Ascending aorta (tissue), 2 donors: Measurements from ENCODE around the gene SPTLC2. TPM values are rescaled to one million over a fixed set of nuclear protein-coding genes. Genes with fewer than 3 reads are reported as not detected.

Source experiments
- DNase-seq, 2 donors: peaks; one replicate each; pipeline ENCODE4 v3.0.0-alpha.2; 2019; ENCODE audit warnings: low spot score in 2 of 2
- H3K27ac ChIP-seq, 2 donors: fragments of 200-600 bp; sonication (generic); one replicate each; pipeline ENCODE4 v1.5.1; 2016 to 2017; ENCODE audit warnings: mild to moderate bottlenecking in 1 of 2
- H3K27me3 ChIP-seq: fragments of 200-600 bp; sonication (generic); one replicate; pipeline ENCODE4 v1.5.1; 2017
- H3K36me3 ChIP-seq, 2 donors: fragments of 200-600 bp; sonication (generic); one replicate each; pipeline ENCODE4 v1.5.1; 2016
- H3K4me1 ChIP-seq, 2 donors: fragments of 200-600 bp; sonication (generic); one replicate each; pipeline ENCODE4 v1.5.1; 2016 to 2017; ENCODE audit warnings: mild to moderate bottlenecking in 1 of 2
- H3K4me3 ChIP-seq, 2 donors: fragments of 200-600 bp; sonication (generic); one replicate each; pipeline ENCODE4 v1.5.1; 2016 to 2017; ENCODE audit warnings: mild to moderate bottlenecking in 1 of 2
- H3K9me3 ChIP-seq, 2 donors: fragments of 200-600 bp; sonication (generic); one replicate each; pipeline ENCODE4 v1.5.1; 2016
- intact Hi-C: fragments of 100-400 bp; cut with DNase I; formaldehyde crosslinking; loops from one replicate; pipeline ENCODE4 v1.15.1; 2023
- total RNA-seq: library from RNA; depleted of rRNA; stranded (reverse); fragments of >200 nt; gene quantifications from one replicate; pipeline ENCODE4 v1.1.0, GENCODE V29; 2016
- TF ChIP-seq, protein P1 (sequence below), 3 experiments: fragments of 200-600 bp in 2 of 3; fragments of 450-650 bp in 1 of 3; sonication (generic) in 2 of 3; IDR thresholded peaks; one replicate each; pipeline ENCODE4 v1.5.1; 2016 to 2019; ENCODE audit warnings: antibody characterized with exemption in 3 of 3, mild to moderate bottlenecking in 1 of 3, moderate library complexity in 1 of 3

The SPTLC2 gene
- total RNA-seq, 1 donor from 2014 or later = 25.7 TPM

DNA sequence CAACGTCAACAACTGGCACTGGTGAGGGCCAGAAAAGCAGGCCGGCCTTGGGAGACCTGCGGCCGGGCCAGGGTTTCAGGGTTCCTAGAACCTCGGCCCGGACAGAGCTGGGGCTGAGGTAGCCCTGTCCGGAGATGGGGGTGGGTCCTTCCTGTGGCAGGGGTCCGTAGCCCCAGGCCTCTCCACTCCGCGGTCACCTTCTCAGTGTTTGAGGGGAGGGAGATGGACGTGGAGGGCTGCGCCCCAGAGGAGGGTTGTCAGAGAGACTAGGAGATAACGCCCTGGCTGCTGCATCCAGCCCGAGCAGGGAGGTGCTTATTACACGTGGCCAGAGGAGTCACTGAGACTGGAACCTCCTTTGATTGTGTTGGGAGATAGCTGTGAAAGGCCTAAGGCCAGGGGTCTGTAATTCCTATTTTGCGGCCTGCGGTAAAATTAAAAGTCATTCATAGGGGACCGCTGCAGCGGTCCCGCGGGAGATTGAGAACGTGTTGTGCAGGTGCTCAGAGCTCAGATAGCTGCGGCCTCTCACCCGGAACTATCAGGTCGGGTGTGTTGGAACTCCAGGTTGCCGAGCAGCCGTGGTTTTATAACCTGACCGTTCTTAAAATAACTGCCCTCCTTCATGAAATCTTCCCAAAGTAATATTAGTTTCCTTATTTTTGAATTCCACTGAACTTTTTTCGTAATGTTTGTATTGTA is 158.0 kb downstream of the SPTLC2 start:
- intact Hi-C loops = loop anchor here (1.0 to 5.0 kb wide), 4 partner anchors 94 to 646 kb away; partner anchors contain the start of genes ANGEL1 and CIPC
- H3K9me3 ChIP-seq = no peaks in the 10 kb centered on the region
- peak overlapping the region; percentile 71 to 92 for H3K4me3 ChIP-seq
- H3K27ac ChIP-seq = peak overlapping the region; percentile 86 to 90
- TF ChIP-seq, protein P1, sequence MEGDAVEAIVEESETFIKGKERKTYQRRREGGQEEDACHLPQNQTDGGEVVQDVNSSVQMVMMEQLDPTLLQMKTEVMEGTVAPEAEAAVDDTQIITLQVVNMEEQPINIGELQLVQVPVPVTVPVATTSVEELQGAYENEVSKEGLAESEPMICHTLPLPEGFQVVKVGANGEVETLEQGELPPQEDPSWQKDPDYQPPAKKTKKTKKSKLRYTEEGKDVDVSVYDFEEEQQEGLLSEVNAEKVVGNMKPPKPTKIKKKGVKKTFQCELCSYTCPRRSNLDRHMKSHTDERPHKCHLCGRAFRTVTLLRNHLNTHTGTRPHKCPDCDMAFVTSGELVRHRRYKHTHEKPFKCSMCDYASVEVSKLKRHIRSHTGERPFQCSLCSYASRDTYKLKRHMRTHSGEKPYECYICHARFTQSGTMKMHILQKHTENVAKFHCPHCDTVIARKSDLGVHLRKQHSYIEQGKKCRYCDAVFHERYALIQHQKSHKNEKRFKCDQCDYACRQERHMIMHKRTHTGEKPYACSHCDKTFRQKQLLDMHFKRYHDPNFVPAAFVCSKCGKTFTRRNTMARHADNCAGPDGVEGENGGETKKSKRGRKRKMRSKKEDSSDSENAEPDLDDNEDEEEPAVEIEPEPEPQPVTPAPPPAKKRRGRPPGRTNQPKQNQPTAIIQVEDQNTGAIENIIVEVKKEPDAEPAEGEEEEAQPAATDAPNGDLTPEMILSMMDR (IDR thresholded peaks at IDR 0.05) = no peak
- peaks cover 34 to 41% of the 10 kb centered on the region in 2 donors for H3K36me3 ChIP-seq
- H3K4me1 ChIP-seq = peaks cover 5 to 23% of the 10 kb centered on the region in 2 donors
- no peak for DNase-seq
- H3K27me3 ChIP-seq = no peaks in the 10 kb centered on the region

DNA sequence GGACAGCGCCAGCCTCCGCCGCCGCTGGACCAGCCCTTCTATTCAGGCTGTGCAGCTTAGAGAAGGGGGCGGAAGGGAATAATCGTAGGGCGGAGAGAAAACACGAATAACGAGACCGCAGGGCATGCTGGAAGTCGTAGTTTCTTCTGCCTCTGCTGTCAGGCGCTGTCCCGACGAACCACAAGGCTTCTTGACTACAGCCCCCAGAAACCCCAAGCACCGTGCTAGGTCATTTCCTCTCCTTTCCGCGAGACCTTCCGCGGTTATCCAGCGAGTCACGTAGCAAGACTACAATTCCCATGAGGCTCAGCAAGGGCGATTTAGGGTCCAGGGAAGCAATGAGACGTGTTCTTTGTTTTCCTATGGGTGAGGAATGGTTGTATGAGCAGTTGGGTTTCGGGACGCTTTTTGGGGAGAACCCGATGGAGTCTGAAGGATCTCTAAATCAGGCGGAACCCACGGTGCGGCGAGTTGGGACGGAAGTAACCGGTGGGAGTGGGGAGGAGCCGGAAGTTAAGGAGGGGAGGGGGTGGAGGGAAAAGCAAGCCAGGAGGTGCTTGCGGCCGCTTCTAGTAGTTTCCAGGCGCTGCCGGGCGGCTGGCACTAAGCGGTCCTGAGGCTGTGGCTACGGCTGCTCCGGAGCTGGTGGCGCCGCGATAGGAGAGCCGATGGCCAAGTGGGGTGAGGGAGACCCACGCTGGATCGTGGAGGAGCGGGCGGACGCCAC is 158.8 kb downstream of the SPTLC2 start, which contains the start of the genes AHSA1 and VIPAS39:
Gene AHSA1, plus strand, starts transcription at position 572 of the 727 bp plus-strand sequence. Its CDS starts 97 bp downstream, at position 669.
Gene VIPAS39, minus strand, starts transcription at position 80 of the 727 bp plus-strand sequence. CDS start 3,499 bp downstream, outside the sequence.
- H3K27me3 ChIP-seq = no peaks in the 10 kb centered on the region
- intact Hi-C loops = loop anchor here (1.0 to 5.0 kb wide), 8 partner anchors 80 to 645 kb away; partner anchors contain the start of genes ADCK1, ANGEL1, CIPC and GSTZ1
- DNase-seq = peak; percentile 94 to 98
- no peaks in the 10 kb centered on the region for H3K9me3 ChIP-seq
- peak within 1 kb of the TSS; percentile 71 to 92 for H3K4me3 ChIP-seq
- peaks cover 5 to 23% of the 10 kb centered on the region in 2 donors for H3K4me1 ChIP-seq
- peaks cover 27 to 40% of the 10 kb centered on the region in 2 donors for H3K36me3 ChIP-seq
- H3K27ac ChIP-seq = peak within 1 kb of the TSS; percentile 86 to 90
- TF ChIP-seq, protein P1 (IDR thresholded peaks at IDR 0.05) = no peak

DNA sequence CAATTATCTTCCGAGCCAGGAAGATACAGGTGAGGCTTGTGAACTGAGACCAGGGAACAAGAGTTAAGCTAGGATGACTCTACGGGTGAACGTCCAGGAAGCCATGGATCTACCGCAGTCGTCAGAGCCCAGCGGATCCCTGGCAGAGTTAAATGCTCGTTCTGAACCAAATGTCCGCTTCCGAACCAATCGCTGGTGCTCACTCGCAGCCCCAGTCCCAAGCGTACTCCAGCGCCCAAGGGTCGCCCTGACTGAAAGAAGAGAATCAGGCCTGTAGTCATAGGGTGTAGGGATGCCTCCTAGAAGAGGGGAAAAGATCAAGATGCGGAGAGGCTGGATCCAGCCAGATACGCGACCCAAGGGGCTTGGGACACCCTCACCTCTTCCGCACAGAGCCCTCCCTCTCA is 159.3 kb downstream of the SPTLC2 start:
- intact Hi-C loops = loop anchor here (1.0 to 5.0 kb wide), 7 partner anchors 80 to 645 kb away; partner anchors contain the start of genes ADCK1, ANGEL1, CIPC and GSTZ1
- H3K27me3 ChIP-seq = no peaks in the 10 kb centered on the region
- peaks cover 21 to 39% of the 10 kb centered on the region in 2 donors for H3K36me3 ChIP-seq
- H3K4me3 ChIP-seq = peak overlapping the region; percentile 71 to 92
- H3K27ac ChIP-seq = peak overlapping the region; percentile 75 to 86
- peaks cover 5 to 23% of the 10 kb centered on the region in 2 donors for H3K4me1 ChIP-seq
- DNase-seq = no peak
- no peaks in the 10 kb centered on the region for H3K9me3 ChIP-seq
- TF ChIP-seq, protein P1 (IDR thresholded peaks at IDR 0.05) = no peak

Other genes with a start within 250 kb of the SPTLC2 start
- gene TMED8, start 239.5 kb downstream of the SPTLC2 start, total RNA-seq = 3.7 TPM
- gene SAMD15, start 239.3 kb downstream of the SPTLC2 start, total RNA-seq = not detected
- not detected for gene NOXRED1, start 193.1 kb downstream of the SPTLC2 start, total RNA-seq
- 2.8 TPM for gene VIPAS39, start 159.0 kb downstream of the SPTLC2 start, total RNA-seq
- gene AHSA1, start 158.5 kb downstream of the SPTLC2 start, total RNA-seq = 123 TPM
- not detected for gene ISM2, start 117.8 kb downstream of the SPTLC2 start, total RNA-seq
- 14.5 TPM for gene ALKBH1, start 91.4 kb upstream of the SPTLC2 start, total RNA-seq
- gene SLIRP, start 91.5 kb upstream of the SPTLC2 start, total RNA-seq = 3.1 TPM
- 16.8 TPM for gene SNW1, start 144.5 kb upstream of the SPTLC2 start, total RNA-seq
- gene ADCK1, start 183.5 kb upstream of the SPTLC2 start, total RNA-seq = 0.43 TPM